Left ventricle myocardium inferior (tissue), 1 donor: ENCODE data around the gene FARP2. TPM values are rescaled to one million over a fixed set of nuclear protein-coding genes. Genes with fewer than 3 reads are reported as not detected.

Experiments
- DNase-seq: peaks from one replicate; pipeline ENCODE4 v3.0.0-alpha.2; 2020
- H3K27ac ChIP-seq: fragments of 200-600 bp; replicated peaks from 2 replicates; pipeline ENCODE4 v1.8.0; 2021
- H3K27me3 ChIP-seq: fragments of 200-600 bp; 2 replicates; pipeline ENCODE4 v1.8.0; 2021; ENCODE audit warnings: low read depth
- H3K36me3 ChIP-seq: fragments of 200-600 bp; 2 replicates; pipeline ENCODE4 v1.8.0; 2021
- H3K4me1 ChIP-seq: fragments of 200-600 bp; 2 replicates; pipeline ENCODE4 v1.8.0; 2021
- H3K4me3 ChIP-seq: fragments of 200-600 bp; 2 replicates; pipeline ENCODE4 v1.8.0; 2021; ENCODE audit warnings: mild to moderate bottlenecking, moderate library complexity
- H3K9me3 ChIP-seq: fragments of 200-600 bp; replicated peaks from 2 replicates; pipeline ENCODE4 v1.8.0; 2021
- intact Hi-C: fragments of 100-400 bp; cut with micrococcal nuclease; formaldehyde crosslinking; loops from one replicate; pipeline ENCODE4 v1.11.0; 2022
- total RNA-seq: library from RNA; stranded (reverse); fragmentation: NEBNext Ultra II Directional; extraction: Animal tissue kit (Norgen Biotek cat#: 25700); gene quantifications from one replicate; pipeline ENCODE4 v1.2.1, GENCODE V29; 2021
- TF ChIP-seq, protein P1 (sequence below): fragments of 200-600 bp; IDR thresholded peaks from 2 replicates; pipeline ENCODE4 v1.8.0; 2021; ENCODE audit warnings: antibody characterized with exemption, mild to moderate bottlenecking, borderline replicate concordance
- donor health status: DM: no; HTN: yes; CAD: no; lungs with severe emphysema.

FARP2 gene
- total RNA-seq, 1 donor from 2014 or later: 16.5 TPM

DNA sequence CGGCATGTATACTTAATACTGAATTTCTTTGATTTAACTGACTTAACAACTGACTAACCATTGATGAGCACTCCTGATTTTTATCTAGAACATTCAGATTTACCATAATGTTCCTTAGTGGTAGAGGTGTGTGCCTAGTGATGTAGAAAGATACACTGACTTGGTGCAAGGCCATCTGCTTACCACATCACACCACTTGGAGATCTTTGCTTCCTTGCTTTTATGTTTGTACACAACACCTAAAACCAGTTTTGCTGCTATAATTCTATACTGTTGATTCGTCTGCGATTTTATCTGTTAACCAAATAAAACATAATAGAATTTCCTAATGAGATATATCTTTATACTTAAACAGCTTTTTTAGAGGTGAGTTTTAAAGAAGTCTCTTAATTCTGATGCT is 3.9 kb upstream of the FARP2 start:
- Histone ChIP-seq H3K4me3 (no peak overlapping the region), H3K27me3 (no peaks in the 10 kb centered on the region), H3K27ac (no peak overlapping the region), H3K4me1 (peaks cover 19% of the 10 kb centered on the region), H3K36me3 (peaks cover 74% of the 10 kb centered on the region), H3K9me3 (no peaks in the 10 kb centered on the region)
- no peak for DNase-seq
- TF ChIP-seq, protein P1, sequence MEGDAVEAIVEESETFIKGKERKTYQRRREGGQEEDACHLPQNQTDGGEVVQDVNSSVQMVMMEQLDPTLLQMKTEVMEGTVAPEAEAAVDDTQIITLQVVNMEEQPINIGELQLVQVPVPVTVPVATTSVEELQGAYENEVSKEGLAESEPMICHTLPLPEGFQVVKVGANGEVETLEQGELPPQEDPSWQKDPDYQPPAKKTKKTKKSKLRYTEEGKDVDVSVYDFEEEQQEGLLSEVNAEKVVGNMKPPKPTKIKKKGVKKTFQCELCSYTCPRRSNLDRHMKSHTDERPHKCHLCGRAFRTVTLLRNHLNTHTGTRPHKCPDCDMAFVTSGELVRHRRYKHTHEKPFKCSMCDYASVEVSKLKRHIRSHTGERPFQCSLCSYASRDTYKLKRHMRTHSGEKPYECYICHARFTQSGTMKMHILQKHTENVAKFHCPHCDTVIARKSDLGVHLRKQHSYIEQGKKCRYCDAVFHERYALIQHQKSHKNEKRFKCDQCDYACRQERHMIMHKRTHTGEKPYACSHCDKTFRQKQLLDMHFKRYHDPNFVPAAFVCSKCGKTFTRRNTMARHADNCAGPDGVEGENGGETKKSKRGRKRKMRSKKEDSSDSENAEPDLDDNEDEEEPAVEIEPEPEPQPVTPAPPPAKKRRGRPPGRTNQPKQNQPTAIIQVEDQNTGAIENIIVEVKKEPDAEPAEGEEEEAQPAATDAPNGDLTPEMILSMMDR: no peak
- intact Hi-C loops: no loop called here

DNA sequence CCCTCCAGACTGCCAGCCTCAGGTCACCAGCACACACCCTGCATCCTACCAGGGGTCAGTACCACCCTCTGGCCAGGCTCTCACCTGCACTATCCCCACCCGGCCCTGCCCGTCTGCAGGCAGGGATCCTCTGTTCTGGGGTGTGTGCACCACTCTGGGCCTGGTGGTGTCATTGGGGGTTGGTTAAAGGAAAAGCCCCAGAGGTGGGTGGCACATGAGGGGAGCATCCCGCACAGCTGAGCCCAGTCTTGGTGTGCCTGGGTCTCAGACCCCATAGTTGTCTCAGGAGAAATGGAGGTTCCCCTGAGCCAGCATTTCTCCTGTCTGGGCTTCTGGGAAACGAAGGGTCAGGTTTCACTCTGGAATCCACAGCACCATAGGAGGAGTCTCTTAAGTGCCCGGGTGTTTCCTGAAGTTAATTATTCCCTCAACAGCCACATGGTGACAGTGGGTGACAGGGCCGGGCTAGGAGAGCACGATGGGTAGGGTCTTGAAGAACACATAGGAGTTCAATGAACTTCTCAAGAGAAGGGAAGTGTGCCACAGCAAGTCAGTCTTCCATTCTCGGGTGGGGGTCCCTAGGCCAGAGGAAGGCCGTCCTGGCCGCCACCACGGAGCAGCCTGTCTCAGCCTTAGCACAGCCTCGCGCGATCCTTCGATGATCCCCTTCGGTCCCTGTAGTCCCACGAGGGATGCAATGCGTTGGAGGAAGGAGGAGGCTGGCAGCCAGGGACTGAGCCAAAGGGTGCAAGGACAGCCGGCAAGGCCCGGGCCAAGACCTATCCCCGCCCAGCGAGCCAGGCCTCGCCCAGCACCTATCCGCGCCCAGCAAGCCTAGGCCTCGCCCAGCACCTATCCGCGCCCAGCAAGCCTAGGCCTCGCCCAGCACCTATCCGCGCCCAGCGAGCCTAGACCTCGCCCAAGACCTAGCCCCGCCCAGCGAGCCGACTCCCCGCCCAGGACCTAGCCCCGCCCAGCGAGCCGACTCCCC is 1.1 kb upstream of the FARP2 start:
- no peaks in the 10 kb centered on the region for H3K9me3 ChIP-seq
- peaks cover 47% of the 10 kb centered on the region for H3K36me3 ChIP-seq
- DNase-seq: peak; percentile 88
- TF ChIP-seq, protein P1: no peak
- no peaks in the 10 kb centered on the region for H3K27me3 ChIP-seq
- intact Hi-C loops: no loop called here
- H3K27ac ChIP-seq: peak overlapping the region; percentile 78
- H3K4me3 ChIP-seq: peak overlapping the region; percentile 60
- peaks cover 44% of the 10 kb centered on the region for H3K4me1 ChIP-seq

DNA sequence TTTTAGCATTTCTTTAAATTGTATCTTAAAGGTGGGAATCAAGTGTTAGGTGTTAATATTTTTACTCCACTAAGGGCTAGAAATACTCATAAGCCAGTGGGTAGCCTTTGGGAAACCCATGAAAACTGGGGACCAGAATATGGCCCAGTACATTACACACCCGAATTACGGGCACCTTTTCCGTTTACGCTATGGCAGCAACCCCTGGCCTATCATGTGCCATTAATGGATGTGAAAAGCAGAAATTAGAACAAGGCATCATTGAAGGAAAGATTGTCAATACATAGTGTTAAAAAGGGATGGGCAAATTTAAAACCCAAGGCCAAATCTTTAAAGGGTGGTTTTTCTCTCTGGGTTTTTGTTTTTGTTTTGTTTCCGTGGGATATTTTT is 781 bp downstream of the FARP2 start:
- peaks cover 44% of the 10 kb centered on the region for H3K4me1 ChIP-seq
- intact Hi-C loops: no loop called here
- no peaks in the 10 kb centered on the region for H3K9me3 ChIP-seq
- peak overlapping the region; percentile 96 for H3K4me3 ChIP-seq
- TF ChIP-seq, protein P1: no peak
- peak overlapping the region; percentile 91 for H3K27ac ChIP-seq
- DNase-seq: no peak
- peaks cover 28% of the 10 kb centered on the region for H3K36me3 ChIP-seq
- H3K27me3 ChIP-seq: no peaks in the 10 kb centered on the region

DNA sequence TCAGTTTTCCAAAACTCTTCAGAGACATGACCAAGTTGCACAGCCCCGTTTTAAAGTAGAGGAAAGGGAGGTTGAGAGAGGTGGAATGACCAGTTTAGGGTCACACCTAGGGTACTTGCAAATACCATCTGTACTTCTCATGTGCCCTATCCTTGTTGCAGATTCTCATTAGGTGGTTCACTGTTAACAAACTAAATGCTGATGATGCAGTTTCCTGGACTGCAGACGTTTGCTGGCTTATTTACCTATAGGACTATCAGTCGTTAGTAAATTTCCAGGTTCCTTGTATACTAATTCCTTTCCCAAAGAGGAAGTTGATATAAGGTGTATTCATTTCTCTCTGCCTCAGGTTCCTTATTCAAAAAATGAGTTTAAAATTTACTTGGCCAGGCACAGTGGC is 1.4 kb downstream of the FARP2 start:
- H3K27ac ChIP-seq: no peak overlapping the region
- intact Hi-C loops: no loop called here

DNA sequence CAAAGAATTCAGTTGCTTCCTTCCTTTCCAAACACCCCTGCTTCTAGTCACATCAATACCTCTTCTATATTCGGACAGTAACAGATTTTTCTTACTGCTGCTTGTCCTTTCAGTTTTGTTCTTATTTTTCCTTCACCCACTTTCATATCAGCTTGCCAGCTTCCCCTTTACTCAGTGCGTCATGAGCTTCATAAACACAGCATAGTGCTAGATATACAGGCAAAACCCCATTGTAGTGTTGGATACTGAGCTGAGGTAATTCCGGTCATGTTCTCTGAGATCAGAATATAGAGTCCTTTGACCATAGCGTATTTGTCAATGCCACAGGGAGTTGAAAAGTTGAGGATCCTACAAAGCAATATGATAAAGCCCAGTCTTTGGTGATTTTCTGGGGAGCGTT is 2.4 kb downstream of the FARP2 start:
- Histone ChIP-seq H3K27ac (no peak overlapping the region), H3K9me3 (no peaks in the 10 kb centered on the region), H3K4me3 (no peak overlapping the region), H3K4me1 (peaks cover 52% of the 10 kb centered on the region), H3K27me3 (no peaks in the 10 kb centered on the region), H3K36me3 (peaks cover 12% of the 10 kb centered on the region)
- intact Hi-C loops: no loop called here
- TF ChIP-seq, protein P1: no peak
- no peak for DNase-seq

More for the DNA sequence above, 1.4 kb downstream of the FARP2 start:
- peaks cover 44% of the 10 kb centered on the region for H3K4me1 ChIP-seq
- H3K36me3 ChIP-seq: peaks cover 21% of the 10 kb centered on the region
- H3K27me3 ChIP-seq: no peaks in the 10 kb centered on the region
- no peak for DNase-seq
- no peaks in the 10 kb centered on the region for H3K9me3 ChIP-seq
- TF ChIP-seq, protein P1: no peak
- H3K4me3 ChIP-seq: peak overlapping the region; percentile 96
